ENCODE results near the gene ADAMTS15.

Gene ADAMTS15

GRCh38 chr11:130421697-130422096 lies 26.7 kb upstream of the ADAMTS15 start:
- no peak overlapping the region for H2BK15ac ChIP-seq (ENCODE audit: low read depth, poor library complexity, severe bottlenecking)
- no peak overlapping the region for H3K18ac ChIP-seq (ENCODE audit: low read depth in 1 of 2, low read length in 2 of 2)
- H3K27ac ChIP-seq (ENCODE audit: low read length, poor library complexity, severe bottlenecking): no peak overlapping the region
- H3K27me3 ChIP-seq (ENCODE audit: control insufficient read depth in 1 of 2, insufficient read depth in 1 of 2, low read length in 2 of 2): peaks cover 23 to 89% of the 10 kb centered on the region in 2 experiments
- H2BK120ac ChIP-seq (ENCODE audit: low read depth, low read length): no peak overlapping the region
- no peak overlapping the region for H3K9ac ChIP-seq (ENCODE audit: low read length)
- no peak overlapping the region for H4K8ac ChIP-seq (ENCODE audit: low read length)
- no peak overlapping the region for H2BK5ac ChIP-seq (ENCODE audit: low read depth, low read length, poor library complexity, severe bottlenecking)
- H3K23ac ChIP-seq (ENCODE audit: low read length in 2 of 2): no peak overlapping the region
- no peak overlapping the region for H3K4ac ChIP-seq (ENCODE audit: low read depth in 1 of 2, low read length in 2 of 2)
- H3K4me2 ChIP-seq (ENCODE audit: low read length, poor library complexity, severe bottlenecking): no peak overlapping the region
- no peak overlapping the region for H2AK5ac ChIP-seq (ENCODE audit: low read length, severe bottlenecking)
- H3K79me1 ChIP-seq (replicated peaks; ENCODE audit: low read length, poor library complexity, severe bottlenecking): no peaks in the 10 kb centered on the region
- no peak overlapping the region for H3K4me3 ChIP-seq (ENCODE audit: insufficient read depth in 1 of 2, low read depth in 1 of 2, low read length in 2 of 2)
- H2AFZ ChIP-seq (ENCODE audit: low read depth, low read length): no peak overlapping the region
- no peaks in the 10 kb centered on the region for H3K9me3 ChIP-seq (ENCODE audit: control insufficient read depth, low read length)
- H2BK12ac ChIP-seq (ENCODE audit: low read length in 2 of 2): no peak overlapping the region
- no peak overlapping the region for H4K91ac ChIP-seq (ENCODE audit: low read length)
- 83% methylated on average over 8 of the region's 8 CpGs for WGBS
- peaks cover 3% of the 10 kb centered on the region for H3K4me1 ChIP-seq (ENCODE audit: control insufficient read depth, insufficient read depth, low read depth, low read length)
- no peak for DNase-seq
- no peak overlapping the region for H3K14ac ChIP-seq (ENCODE audit: low read length in 2 of 2)
- no peaks in the 10 kb centered on the region for H3K36me3 ChIP-seq (ENCODE audit: control insufficient read depth in 1 of 2, insufficient read depth in 2 of 2, low read depth in 1 of 2, low read length in 2 of 2)

DNA sequence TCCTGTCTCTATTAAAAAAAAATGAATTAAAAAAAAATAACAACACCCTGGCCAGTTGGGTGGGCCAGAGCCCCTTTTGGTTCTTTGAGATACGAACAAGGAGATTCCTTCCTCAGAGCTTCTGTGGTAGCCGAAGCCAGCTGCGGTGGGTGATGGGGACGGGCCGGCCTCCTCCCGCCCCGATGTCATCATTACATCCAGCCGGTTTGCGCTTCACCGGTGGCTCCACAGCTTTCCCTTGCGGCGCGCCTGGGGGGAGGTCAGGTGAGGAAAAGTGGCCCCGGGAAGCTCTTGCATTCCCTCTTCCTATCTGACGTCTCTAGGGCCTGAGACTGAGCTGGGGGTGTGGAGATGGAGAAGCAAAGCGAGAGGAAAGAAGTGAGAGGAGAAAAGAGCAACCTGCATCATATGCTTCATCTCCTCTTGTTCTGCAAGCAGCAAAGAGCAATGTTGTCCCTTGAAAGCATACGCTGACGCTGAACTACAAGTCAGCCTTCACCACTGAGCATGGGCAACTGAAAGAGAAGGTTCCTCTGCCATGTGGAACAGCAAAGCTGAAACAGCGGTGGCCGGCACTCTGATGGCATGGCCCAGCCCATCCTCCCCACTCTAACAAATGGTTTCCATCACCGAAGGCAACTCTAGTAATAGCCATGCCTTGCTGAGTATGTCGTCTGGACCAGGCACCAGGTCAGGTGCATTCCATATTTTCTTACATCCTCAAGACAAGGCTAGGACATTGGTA lies 26.0 kb upstream of the ADAMTS15 start:
- no peak overlapping the region for H2AFZ ChIP-seq (ENCODE audit: low read depth, low read length)
- H3K4ac ChIP-seq (ENCODE audit: low read depth in 1 of 2, low read length in 2 of 2): no peak overlapping the region
- no peaks in the 10 kb centered on the region for H3K9me3 ChIP-seq (ENCODE audit: control insufficient read depth, low read length)
- H2BK120ac ChIP-seq (ENCODE audit: low read depth, low read length): no peak overlapping the region
- H3K27ac ChIP-seq (ENCODE audit: low read length, poor library complexity, severe bottlenecking): no peak overlapping the region
- no peak overlapping the region for H2BK15ac ChIP-seq (ENCODE audit: low read depth, poor library complexity, severe bottlenecking)
- no peak overlapping the region for H2BK5ac ChIP-seq (ENCODE audit: low read depth, low read length, poor library complexity, severe bottlenecking)
- peaks cover 5% of the 10 kb centered on the region for H3K4me1 ChIP-seq (ENCODE audit: control insufficient read depth, insufficient read depth, low read depth, low read length)
- peaks cover 30 to 95% of the 10 kb centered on the region in 2 experiments for H3K27me3 ChIP-seq (ENCODE audit: control insufficient read depth in 1 of 2, insufficient read depth in 1 of 2, low read length in 2 of 2)
- DNase-seq: no peak
- H2AK5ac ChIP-seq (ENCODE audit: low read length, severe bottlenecking): no peak overlapping the region
- H4K91ac ChIP-seq (ENCODE audit: low read length): no peak overlapping the region
- no peak overlapping the region for H3K4me2 ChIP-seq (ENCODE audit: low read length, poor library complexity, severe bottlenecking)
- no peaks in the 10 kb centered on the region for H3K36me3 ChIP-seq (ENCODE audit: control insufficient read depth in 1 of 2, insufficient read depth in 2 of 2, low read depth in 1 of 2, low read length in 2 of 2)
- H3K79me1 ChIP-seq (replicated peaks; ENCODE audit: low read length, poor library complexity, severe bottlenecking): no peaks in the 10 kb centered on the region
- WGBS: 88% methylated on average over 20 of the region's 22 CpGs
- H3K23ac ChIP-seq (ENCODE audit: low read length in 2 of 2): no peak overlapping the region
- no peak overlapping the region for H3K14ac ChIP-seq (ENCODE audit: low read length in 2 of 2)
- no peak overlapping the region for H3K9ac ChIP-seq (ENCODE audit: low read length)
- H3K4me3 ChIP-seq (ENCODE audit: insufficient read depth in 1 of 2, low read depth in 1 of 2, low read length in 2 of 2): peak overlapping the region in 1 of 2 experiments; percentile 23
- H2BK12ac ChIP-seq (ENCODE audit: low read length in 2 of 2): no peak overlapping the region
- no peak overlapping the region for H4K8ac ChIP-seq (ENCODE audit: low read length)
- no peak overlapping the region for H3K18ac ChIP-seq (ENCODE audit: low read depth in 1 of 2, low read length in 2 of 2)

DNA sequence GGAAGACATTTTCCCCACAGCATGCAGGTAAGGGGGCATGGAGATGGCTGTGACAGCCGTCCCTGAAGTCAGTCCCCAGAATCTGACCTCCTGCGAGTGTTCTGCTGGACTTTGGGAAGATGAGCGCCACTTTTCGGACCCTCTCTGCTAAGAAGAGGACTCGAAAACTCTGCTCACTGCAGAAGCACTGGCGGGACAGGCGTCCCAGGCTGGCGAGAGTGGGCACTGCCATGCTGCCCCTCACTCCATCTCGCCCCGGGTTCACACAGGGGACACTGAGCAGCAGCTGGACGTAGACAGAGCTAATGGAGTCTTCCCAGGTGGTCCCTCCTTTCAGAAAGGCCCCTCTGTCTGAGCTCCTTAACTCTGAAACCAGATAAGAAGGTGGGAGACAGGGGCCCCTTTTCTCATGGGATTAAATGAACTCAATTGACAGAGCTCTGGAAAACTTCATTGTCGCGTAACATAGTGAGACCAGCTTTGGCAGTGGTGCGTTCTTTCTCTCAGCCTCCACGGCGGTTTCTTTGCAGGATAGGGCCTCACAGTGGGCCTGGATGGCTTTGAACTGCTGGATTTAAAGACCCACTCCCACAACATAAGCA lies 24.8 kb upstream of the ADAMTS15 start:
- H3K36me3 ChIP-seq (ENCODE audit: control insufficient read depth in 1 of 2, insufficient read depth in 2 of 2, low read depth in 1 of 2, low read length in 2 of 2): no peaks in the 10 kb centered on the region
- no peak overlapping the region for H3K27ac ChIP-seq (ENCODE audit: low read length, poor library complexity, severe bottlenecking)
- H3K9ac ChIP-seq (ENCODE audit: low read length): no peak overlapping the region
- no peak overlapping the region for H2BK15ac ChIP-seq (ENCODE audit: low read depth, poor library complexity, severe bottlenecking)
- H2AFZ ChIP-seq (ENCODE audit: low read depth, low read length): no peak overlapping the region
- H3K4me3 ChIP-seq (ENCODE audit: insufficient read depth in 1 of 2, low read depth in 1 of 2, low read length in 2 of 2): no peak overlapping the region
- H3K9me3 ChIP-seq (ENCODE audit: control insufficient read depth, low read length): no peaks in the 10 kb centered on the region
- no peak overlapping the region for H3K4ac ChIP-seq (ENCODE audit: low read depth in 1 of 2, low read length in 2 of 2)
- H2BK12ac ChIP-seq (ENCODE audit: low read length in 2 of 2): no peak overlapping the region
- H3K14ac ChIP-seq (ENCODE audit: low read length in 2 of 2): no peak overlapping the region
- peaks cover 37 to 90% of the 10 kb centered on the region in 2 experiments for H3K27me3 ChIP-seq (ENCODE audit: control insufficient read depth in 1 of 2, insufficient read depth in 1 of 2, low read length in 2 of 2)
- 75% methylated on average over 16 of the region's 16 CpGs for WGBS
- H4K91ac ChIP-seq (ENCODE audit: low read length): no peak overlapping the region
- H2BK5ac ChIP-seq (ENCODE audit: low read depth, low read length, poor library complexity, severe bottlenecking): no peak overlapping the region
- no peak overlapping the region for H3K4me2 ChIP-seq (ENCODE audit: low read length, poor library complexity, severe bottlenecking)
- H3K23ac ChIP-seq (ENCODE audit: low read length in 2 of 2): no peak overlapping the region
- no peak overlapping the region for H3K18ac ChIP-seq (ENCODE audit: low read depth in 1 of 2, low read length in 2 of 2)
- H4K8ac ChIP-seq (ENCODE audit: low read length): no peak overlapping the region
- no peak for DNase-seq
- no peak overlapping the region for H2BK120ac ChIP-seq (ENCODE audit: low read depth, low read length)
- peaks cover 11% of the 10 kb centered on the region for H3K4me1 ChIP-seq (ENCODE audit: control insufficient read depth, insufficient read depth, low read depth, low read length)
- H2AK5ac ChIP-seq (ENCODE audit: low read length, severe bottlenecking): no peak overlapping the region
- H3K79me1 ChIP-seq (replicated peaks; ENCODE audit: low read length, poor library complexity, severe bottlenecking): no peaks in the 10 kb centered on the region

DNA sequence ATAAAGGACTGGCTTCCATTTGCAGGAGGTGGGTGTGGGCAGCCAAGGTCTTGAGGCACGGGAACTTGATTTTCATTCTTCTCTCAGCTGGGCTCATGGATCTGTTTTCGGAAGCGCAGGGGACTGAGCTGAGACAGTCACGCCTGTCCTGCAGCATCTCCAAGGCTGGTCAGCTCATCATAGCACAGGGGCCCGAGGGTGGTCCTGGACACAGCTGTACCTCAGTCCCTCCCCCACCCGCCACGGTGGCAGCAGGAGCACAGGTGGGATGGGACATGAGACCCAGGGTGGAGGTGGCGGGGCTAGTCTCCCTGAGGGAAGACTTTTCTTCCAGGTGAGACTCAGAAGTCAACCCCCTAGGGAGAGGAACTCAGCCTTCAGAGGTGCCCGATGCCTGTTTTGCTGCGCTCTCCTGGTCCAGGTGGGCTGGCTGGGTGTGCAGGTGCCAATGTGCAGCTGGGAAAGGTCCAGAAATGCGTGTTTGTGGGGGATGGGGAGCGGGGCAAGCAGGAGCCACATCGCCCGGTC lies 23.8 kb upstream of the ADAMTS15 start:
- no peak overlapping the region for H4K91ac ChIP-seq (ENCODE audit: low read length)
- no peak overlapping the region for H3K14ac ChIP-seq (ENCODE audit: low read length in 2 of 2)
- DNase-seq: no peak
- H3K9ac ChIP-seq (ENCODE audit: low read length): no peak overlapping the region
- no peak overlapping the region for H2BK120ac ChIP-seq (ENCODE audit: low read depth, low read length)
- H2BK15ac ChIP-seq (ENCODE audit: low read depth, poor library complexity, severe bottlenecking): no peak overlapping the region
- H2AK5ac ChIP-seq (ENCODE audit: low read length, severe bottlenecking): no peak overlapping the region
- H3K4me1 ChIP-seq (ENCODE audit: control insufficient read depth, insufficient read depth, low read depth, low read length): peaks cover 13% of the 10 kb centered on the region
- no peak overlapping the region for H3K4me3 ChIP-seq (ENCODE audit: insufficient read depth in 1 of 2, low read depth in 1 of 2, low read length in 2 of 2)
- no peak overlapping the region for H2BK5ac ChIP-seq (ENCODE audit: low read depth, low read length, poor library complexity, severe bottlenecking)
- no peak overlapping the region for H3K18ac ChIP-seq (ENCODE audit: low read depth in 1 of 2, low read length in 2 of 2)
- peaks cover 48 to 90% of the 10 kb centered on the region in 2 experiments for H3K27me3 ChIP-seq (ENCODE audit: control insufficient read depth in 1 of 2, insufficient read depth in 1 of 2, low read length in 2 of 2)
- H3K79me1 ChIP-seq (replicated peaks; ENCODE audit: low read length, poor library complexity, severe bottlenecking): no peaks in the 10 kb centered on the region
- H4K8ac ChIP-seq (ENCODE audit: low read length): no peak overlapping the region
- no peak overlapping the region for H3K23ac ChIP-seq (ENCODE audit: low read length in 2 of 2)
- WGBS: 93% methylated on average over 14 of the region's 14 CpGs
- H3K4me2 ChIP-seq (ENCODE audit: low read length, poor library complexity, severe bottlenecking): no peak overlapping the region
- H3K36me3 ChIP-seq (ENCODE audit: control insufficient read depth in 1 of 2, insufficient read depth in 2 of 2, low read depth in 1 of 2, low read length in 2 of 2): no peaks in the 10 kb centered on the region
- H2BK12ac ChIP-seq (ENCODE audit: low read length in 2 of 2): no peak overlapping the region
- no peak overlapping the region for H3K4ac ChIP-seq (ENCODE audit: low read depth in 1 of 2, low read length in 2 of 2)
- H3K9me3 ChIP-seq (ENCODE audit: control insufficient read depth, low read length): no peaks in the 10 kb centered on the region
- H2AFZ ChIP-seq (ENCODE audit: low read depth, low read length): no peak overlapping the region
- H3K27ac ChIP-seq (ENCODE audit: low read length, poor library complexity, severe bottlenecking): no peak overlapping the region
